Ascending aorta (tissue), 2 donors: ENCODE data around the gene SSPN. TPM values are rescaled to one million over a fixed set of nuclear protein-coding genes. Genes with fewer than 3 reads are reported as not detected.

ENCODE experiments used
- DNase-seq, 2 donors: peaks; one replicate each; pipeline ENCODE4 v3.0.0-alpha.2; 2019; ENCODE audit warnings: low spot score in 2 of 2
- H3K27ac ChIP-seq, 2 donors: fragments of 200-600 bp; sonication (generic); one replicate each; pipeline ENCODE4 v1.5.1; 2016 to 2017; ENCODE audit warnings: mild to moderate bottlenecking in 1 of 2
- H3K27me3 ChIP-seq: fragments of 200-600 bp; sonication (generic); one replicate; pipeline ENCODE4 v1.5.1; 2017
- H3K36me3 ChIP-seq, 2 donors: fragments of 200-600 bp; sonication (generic); one replicate each; pipeline ENCODE4 v1.5.1; 2016
- H3K4me1 ChIP-seq, 2 donors: fragments of 200-600 bp; sonication (generic); one replicate each; pipeline ENCODE4 v1.5.1; 2016 to 2017; ENCODE audit warnings: mild to moderate bottlenecking in 1 of 2
- H3K4me3 ChIP-seq, 2 donors: fragments of 200-600 bp; sonication (generic); one replicate each; pipeline ENCODE4 v1.5.1; 2016 to 2017; ENCODE audit warnings: mild to moderate bottlenecking in 1 of 2
- H3K9me3 ChIP-seq, 2 donors: fragments of 200-600 bp; sonication (generic); one replicate each; pipeline ENCODE4 v1.5.1; 2016
- CTCF ChIP-seq, 3 experiments: fragments of 200-600 bp in 2 of 3; fragments of 450-650 bp in 1 of 3; sonication (generic) in 2 of 3; IDR thresholded peaks; one replicate each; pipeline ENCODE4 v1.5.1; 2016 to 2019; ENCODE audit warnings: antibody characterized with exemption in 3 of 3, mild to moderate bottlenecking in 1 of 3, moderate library complexity in 1 of 3
- intact Hi-C: fragments of 100-400 bp; cut with DNase I; formaldehyde crosslinking; loops from one replicate; pipeline ENCODE4 v1.15.1; 2023
- total RNA-seq: library from RNA; depleted of rRNA; stranded (reverse); fragments of >200 nt; gene quantifications from one replicate; pipeline ENCODE4 v1.1.0, GENCODE V29; 2016

The SSPN gene
- total RNA-seq, 1 donor from 2014 or later: 56.3 TPM

- Histone ChIP-seq H3K4me3 (no peak overlapping the region), H3K27ac (no peak overlapping the region), H3K36me3 (no peaks in the 10 kb centered on the region), H3K9me3 (no peaks in the 10 kb centered on the region), H3K27me3 (no peaks in the 10 kb centered on the region), H3K4me1 (peaks cover 6 to 21% of the 10 kb centered on the region in 2 donors)
- no peak for DNase-seq
- intact Hi-C loops: loop anchor here (10.0 kb wide), 1 partner anchor 1023 kb away; the partner anchor contains the start of gene KRAS
- no peak for TF ChIP-seq CTCF (IDR thresholded peaks at IDR 0.05)
Observed at GRCh38 chr12:26278266-26278665, 82.9 kb downstream of the SSPN start.

- H3K36me3 ChIP-seq: no peaks in the 10 kb centered on the region
- peaks cover 6 to 18% of the 10 kb centered on the region in 2 donors for H3K4me1 ChIP-seq
- no peak overlapping the region for H3K4me3 ChIP-seq
- no peak for DNase-seq
- intact Hi-C loops: loop anchor here (10.0 kb wide), 1 partner anchor 1024 kb away; the partner anchor contains the start of gene KRAS
- H3K27me3 ChIP-seq: no peaks in the 10 kb centered on the region
- H3K9me3 ChIP-seq: no peaks in the 10 kb centered on the region
- no peak for TF ChIP-seq CTCF (IDR thresholded peaks at IDR 0.05)
- H3K27ac ChIP-seq: no peak overlapping the region
Observed at GRCh38 chr12:26278666-26279065, 83.3 kb downstream of the SSPN start.

- H3K9me3 ChIP-seq: no peaks in the 10 kb centered on the region
- intact Hi-C loops: loop anchor here (10.0 kb wide), 1 partner anchor 1024 kb away; the partner anchor contains the start of gene KRAS
- no peaks in the 10 kb centered on the region for H3K36me3 ChIP-seq
- no peak overlapping the region for H3K4me3 ChIP-seq
- H3K4me1 ChIP-seq: peaks cover 4 to 13% of the 10 kb centered on the region in 2 donors
- no peak overlapping the region for H3K27ac ChIP-seq
- no peak for TF ChIP-seq CTCF (IDR thresholded peaks at IDR 0.05)
- no peak for DNase-seq
- H3K27me3 ChIP-seq: no peaks in the 10 kb centered on the region
Observed at GRCh38 chr12:26279091-26279490, 83.7 kb downstream of the SSPN start.

GRCh38 chr12:26279908-26280307 is 84.5 kb downstream of the SSPN start:
- no peak for DNase-seq
- intact Hi-C loops: loop anchor here (10.0 kb wide), 1 partner anchor 1025 kb away; the partner anchor contains the start of gene KRAS

GRCh38 chr12:26280869-26281268 is 85.5 kb downstream of the SSPN start:
- peaks cover 0 to under 1% of the 10 kb centered on the region in 2 donors for H3K4me1 ChIP-seq
- intact Hi-C loops: no loop called here
- no peak for TF ChIP-seq CTCF (IDR thresholded peaks at IDR 0.05)
- H3K36me3 ChIP-seq: no peaks in the 10 kb centered on the region
- H3K9me3 ChIP-seq: no peaks in the 10 kb centered on the region
- H3K4me3 ChIP-seq: no peak overlapping the region
- no peaks in the 10 kb centered on the region for H3K27me3 ChIP-seq
- no peak for DNase-seq
- no peak overlapping the region for H3K27ac ChIP-seq

More at GRCh38 chr12:26279908-26280307, 84.5 kb downstream of the SSPN start:
- Histone ChIP-seq H3K9me3 (no peaks in the 10 kb centered on the region), H3K36me3 (no peaks in the 10 kb centered on the region), H3K27me3 (no peaks in the 10 kb centered on the region), H3K27ac (no peak overlapping the region), H3K4me1 (peaks cover 0 to 7% of the 10 kb centered on the region in 2 donors), H3K4me3 (no peak overlapping the region)
- TF ChIP-seq CTCF (IDR thresholded peaks at IDR 0.05): no peak

GRCh38 chr12:26281320-26281719 is 85.9 kb downstream of the SSPN start:
- Histone ChIP-seq H3K9me3 (no peaks in the 10 kb centered on the region), H3K36me3 (no peaks in the 10 kb centered on the region), H3K4me3 (no peak overlapping the region), H3K4me1 (no peaks in the 10 kb centered on the region), H3K27ac (no peak overlapping the region), H3K27me3 (no peaks in the 10 kb centered on the region)
- intact Hi-C loops: no loop called here
- no peak for DNase-seq
- no peak for TF ChIP-seq CTCF (IDR thresholded peaks at IDR 0.05)
